Endothelial cell of umbilical vein (primary cell): ENCODE measurements around the gene YTHDF1. TPM values are rescaled to one million over a fixed set of nuclear protein-coding genes. Genes with fewer than 3 reads are reported as not detected.

ENCODE experiments used
- BruUV-seq: library from RNA; stranded (reverse); fragments of 400-500 nt; replicated peaks from 2 replicates; lab custom pipeline; 2021; lab: Mats Ljungman, UMichigan
- CTCF ChIA-PET: fragments of 300-600, 350-600 bp; sonication (Branson Sonifier 250); formaldehyde crosslinking; loops from one replicate; lab custom pipeline; 2021; ENCODE audit warnings: antibody characterized with exemption, inconsistent platforms; lab: Charles Lee
- POLR2A ChIA-PET: fragments of 300-600, 350-600 bp; sonication (Branson Sonifier 250); formaldehyde crosslinking; loops from one replicate; lab custom pipeline; 2021; ENCODE audit warnings: antibody characterized with exemption, inconsistent platforms; lab: Charles Lee
- DNase-seq: peaks from one replicate; pipeline ENCODE4 v3.0.0-alpha.2; 2011; ENCODE audit warnings: low read depth, low spot score
- FAIRE-seq: peaks from 2 replicates; lab custom pipeline; 2011; peaks lifted over from hg19 to GRCh38; lab: Jason Lieb, UNC
- H2AFZ ChIP-seq: 2 replicates; pipeline ENCODE4 v1.6.0; 2012; ENCODE audit warnings: low read depth, low read length, control low read depth, inconsistent platforms
- H3K27ac ChIP-seq: 2 replicates; pipeline ENCODE4 v1.5.1; 2011; ENCODE audit warnings: low read depth, mild to moderate bottlenecking, control low read depth, low read length, moderate library complexity; ENCODE audit not compliant: insufficient read depth
- H3K27me3 ChIP-seq, 2 experiments: 2 replicates each; pipeline versions ENCODE4 v1.6.0 to v1.6.1; 2011; ENCODE audit warnings: low read length in 2 of 2, mixed read lengths in 1 of 2; ENCODE audit not compliant: control insufficient read depth in 2 of 2, insufficient read depth in 2 of 2
- H3K36me3 ChIP-seq, 2 experiments: 2 replicates in 1 of 2; 3 replicates in 1 of 2; pipeline ENCODE4 v1.5.1; 2011; ENCODE audit warnings: low read length in 2 of 2, mild to moderate bottlenecking in 1 of 2, moderate library complexity in 1 of 2; ENCODE audit not compliant: control insufficient read depth in 2 of 2, insufficient read depth in 2 of 2; ENCODE audit errors: extremely low read depth in 1 of 2
- H3K4me1 ChIP-seq: 3 replicates; pipeline ENCODE4 v1.5.1; 2011; ENCODE audit warnings: mild to moderate bottlenecking, low read length; ENCODE audit not compliant: control insufficient read depth, insufficient read depth; ENCODE audit errors: extremely low read depth
- H3K4me2 ChIP-seq: 2 replicates; pipeline ENCODE4 v1.6.1; 2011; ENCODE audit warnings: low read length, control low read depth, mixed read lengths; ENCODE audit not compliant: insufficient read depth
- H3K4me3 ChIP-seq, 3 experiments: fragments of 200-600 bp in 1 of 3; sonication (generic), shearing (Covaris generic) in 1 of 3; replicated peaks in 1 of 3; 2 replicates each; pipeline ENCODE4 v1.5.1; 2011 to 2016; ENCODE audit warnings: control low read depth in 3 of 3, low read length in 3 of 3, mild to moderate bottlenecking in 2 of 3, inconsistent platforms in 1 of 3, low read depth in 1 of 3, moderate library complexity in 1 of 3; ENCODE audit not compliant: insufficient read depth in 1 of 3
- H3K79me2 ChIP-seq: 2 replicates; pipeline ENCODE4 v1.6.0; 2012; ENCODE audit warnings: low read length, inconsistent platforms; ENCODE audit not compliant: control insufficient read depth, insufficient read depth
- H3K9ac ChIP-seq: replicated peaks from 2 replicates; pipeline ENCODE3; 2011; ENCODE audit warnings: low read length, control low read depth; ENCODE audit not compliant: insufficient read depth; ENCODE audit errors: extremely low read depth
- H3K9me1 ChIP-seq: replicated peaks from 3 replicates; pipeline ENCODE4 v1.6.0; 2011; ENCODE audit warnings: mild to moderate bottlenecking, low read length; ENCODE audit not compliant: control insufficient read depth, insufficient read depth; ENCODE audit errors: extremely low read depth
- H3K9me3 ChIP-seq: replicated peaks from 2 replicates; pipeline ENCODE4 v1.5.1; 2012; ENCODE audit warnings: low read length, inconsistent platforms; ENCODE audit not compliant: control insufficient read depth, insufficient read depth
- H4K20me1 ChIP-seq: replicated peaks from 2 replicates; pipeline ENCODE3; 2011; ENCODE audit warnings: mild to moderate bottlenecking, low read length; ENCODE audit not compliant: control insufficient read depth, insufficient read depth; ENCODE audit errors: extremely low read depth
- CTCF ChIP-seq, 2 donors: IDR thresholded peaks; 1 replicate in 1 of 2; 2 replicates in 1 of 2; pipeline ENCODE4 v1.5.1; 2011; ENCODE audit warnings: low read length in 2 of 2, mild to moderate bottlenecking in 2 of 2, moderate library complexity in 2 of 2, control low read depth in 1 of 2, inconsistent platforms in 1 of 2, low read depth in 1 of 2; ENCODE audit not compliant: insufficient read depth in 1 of 2; ENCODE audit errors: extremely low read depth in 1 of 2
- EZH2 ChIP-seq: IDR thresholded peaks from 2 replicates; pipeline ENCODE4 v1.6.1; 2012; ENCODE audit warnings: borderline replicate concordance, low read depth, mild to moderate bottlenecking, moderate library complexity, low read length, inconsistent platforms; ENCODE audit not compliant: severe bottlenecking
- FOS ChIP-seq: IDR thresholded peaks from 2 replicates; pipeline ENCODE4 v1.6.1; 2011; ENCODE audit warnings: mild to moderate bottlenecking, low read length, moderate library complexity, borderline replicate concordance; ENCODE audit not compliant: insufficient read depth
- GATA2 ChIP-seq: IDR thresholded peaks from 2 replicates; pipeline ENCODE4 v1.7.0; 2011; ENCODE audit warnings: low read depth, mild to moderate bottlenecking, moderate library complexity, mixed read lengths, low read length; ENCODE audit not compliant: insufficient read length, insufficient read depth
- JUN ChIP-seq: IDR thresholded peaks from 2 replicates; pipeline ENCODE4 v1.6.1; 2011; ENCODE audit warnings: borderline replicate concordance, low read depth; ENCODE audit not compliant: insufficient read length, insufficient read depth
- MYC ChIP-seq: IDR thresholded peaks from one replicate; pipeline ENCODE4 v1.6.1; 2011; ENCODE audit warnings: mild to moderate bottlenecking, low read depth, low read length
- POLR2A ChIP-seq: IDR thresholded peaks from 2 replicates; pipeline ENCODE4 v1.6.1; 2012; ENCODE audit warnings: low read depth, mild to moderate bottlenecking, control low read depth, low read length
- POLR2AphosphoS5 ChIP-seq: IDR thresholded peaks from 2 replicates; pipeline ENCODE4 v1.6.1; 2012; ENCODE audit warnings: low read depth, mild to moderate bottlenecking, control low read depth, low read length, moderate library complexity; ENCODE audit not compliant: insufficient read depth
- dilution Hi-C: fragments of 300-500 bp; cut with MboI; formaldehyde crosslinking; loops from one replicate; pipeline ENCODE4 v1.15.0; 2019; ENCODE audit warnings: low sequenced_read_pairs; ENCODE audit not compliant: extremely low pct_ligation_motif_present
- intact Hi-C: fragments of 100-400 bp; cut with micrococcal nuclease; formaldehyde crosslinking; loops from one replicate; pipeline ENCODE4 v1.10.0; 2022
- polyA plus RNA-seq, 4 experiments: library from polyadenylated mRNA; depleted of rRNA in 3 of 4; stranded (reverse) in 3 of 4; unstranded in 1 of 4; fragments of >200 nt; gene quantifications; 2 replicates each; pipeline versions ENCODE4 v1.2.1 to v1.2.3, GENCODE V29; 2011 to 2012; ENCODE audit warnings: missing spikeins in 1 of 4
- total RNA-seq: library from RNA; stranded (reverse); gene quantifications from 2 replicates; pipeline ENCODE4 v1.2.3, GENCODE V29; 2021
- TF ChIP-seq, protein P1 (sequence below): IDR thresholded peaks from 2 replicates; pipeline ENCODE4 v1.6.1; 2011; ENCODE audit not compliant: insufficient read depth, insufficient read length

The YTHDF1 gene
- total and polyA plus RNA-seq, 2 donors (not counting 3 experiments of a cell fraction or from before 2014, with no cell fraction given), result 25.2 to 44.4 TPM

DNA sequence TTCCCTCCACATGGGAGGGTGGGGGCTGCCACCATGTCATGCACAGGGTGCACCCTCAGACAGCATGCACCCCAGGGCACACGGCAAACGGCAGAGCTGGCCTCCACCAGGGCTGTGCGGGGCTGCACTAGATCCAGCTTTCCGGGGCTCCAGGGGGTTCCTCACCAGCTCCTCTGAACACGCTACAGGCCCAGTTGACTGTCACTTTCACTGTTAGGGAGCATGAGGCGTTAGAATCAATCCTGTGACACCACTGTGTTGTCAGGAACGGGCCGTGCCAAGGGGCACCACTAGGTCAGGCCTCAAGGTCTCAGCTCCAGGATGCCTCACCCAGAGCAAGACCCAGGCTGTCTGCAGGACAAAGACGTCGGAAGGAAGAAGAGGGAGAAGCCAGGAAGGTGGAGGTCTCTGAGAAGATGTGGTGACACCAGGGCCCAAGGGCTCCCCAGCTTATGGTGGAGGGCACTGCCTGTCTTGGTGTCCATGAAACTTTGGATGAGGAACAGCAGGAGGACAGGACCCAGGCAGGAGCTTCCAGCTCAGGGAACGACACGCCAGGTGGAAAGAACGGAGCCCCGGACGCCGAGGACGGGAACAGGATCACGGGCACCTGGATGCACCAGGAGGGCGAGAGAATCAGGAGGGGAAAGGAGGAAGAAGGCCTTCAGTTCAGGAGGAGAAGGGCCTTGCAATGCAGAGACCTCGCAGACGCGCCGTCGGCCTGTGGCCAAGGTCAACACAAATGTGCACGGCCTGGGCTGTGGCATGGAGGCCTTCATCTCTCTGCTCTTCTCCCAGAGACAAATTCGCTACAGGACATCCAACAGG, 49.5 kb downstream of the YTHDF1 start:
- BruUV-seq, result no TSS peak
- H3K79me2 ChIP-seq, result no peaks in the 10 kb centered on the region
- ChIA-PET POLR2A (no interaction called here), CTCF (interaction anchor here (1.6 kb wide), 1 partner anchor 88 kb away, joined by 3 read pairs; no protein-coding TSS in a partner anchor)
- no peaks in the 10 kb centered on the region for H3K9me3 ChIP-seq
- no peak overlapping the region for H3K4me2 ChIP-seq
- no peak overlapping the region for H3K27ac ChIP-seq
- no peak overlapping the region for H3K9ac ChIP-seq
- no peaks in the 10 kb centered on the region for H3K36me3 ChIP-seq
- H3K27me3 ChIP-seq, result no peaks in the 10 kb centered on the region
- no peak for FAIRE-seq
- DNase-seq, result no peak
- no peak overlapping the region for H2AFZ ChIP-seq
- intact Hi-C loops (loop anchor here (10.0 kb wide), 1 partner anchor 428 kb away; no protein-coding TSS in a partner anchor), dilution Hi-C loops (no loop called here)
- TF ChIP-seq GATA2, result no peak
- TF ChIP-seq MYC, result no peak
- TF ChIP-seq POLR2A, result no peak
- TF ChIP-seq, protein P1, sequence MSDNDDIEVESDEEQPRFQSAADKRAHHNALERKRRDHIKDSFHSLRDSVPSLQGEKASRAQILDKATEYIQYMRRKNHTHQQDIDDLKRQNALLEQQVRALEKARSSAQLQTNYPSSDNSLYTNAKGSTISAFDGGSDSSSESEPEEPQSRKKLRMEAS, result no peak
- no peak for TF ChIP-seq CTCF (IDR thresholded peaks at IDR 0.05; ENCODE audit: extremely low read depth in 1 of 2, insufficient read depth in 1 of 2, low read depth in 1 of 2, low read length in 2 of 2)
- no peak for TF ChIP-seq JUN
- no peak for TF ChIP-seq POLR2AphosphoS5
- TF ChIP-seq FOS, result no peak
- TF ChIP-seq EZH2, result no peak
- H3K4me1 ChIP-seq, result no peaks in the 10 kb centered on the region
- no peaks in the 10 kb centered on the region for H4K20me1 ChIP-seq
- no peak overlapping the region for H3K4me3 ChIP-seq
- no peaks in the 10 kb centered on the region for H3K9me1 ChIP-seq
